ENCODE data around the gene HMGCS1. TPM values are rescaled to one million over a fixed set of nuclear protein-coding genes. Genes with fewer than 3 reads are reported as not detected.
"Not testable (repeated sequence)": the region's sequence is repeated elsewhere in the genome, so short reads cannot be mapped to it uniquely, and the experiment has no call there.

The HMGCS1 gene
- total and polyA plus RNA-seq, 2 of the 8 experiments (the other 6 are each of a cell fraction or from before 2014, with no cell fraction given), result 63.6 to 236 TPM

DNA sequence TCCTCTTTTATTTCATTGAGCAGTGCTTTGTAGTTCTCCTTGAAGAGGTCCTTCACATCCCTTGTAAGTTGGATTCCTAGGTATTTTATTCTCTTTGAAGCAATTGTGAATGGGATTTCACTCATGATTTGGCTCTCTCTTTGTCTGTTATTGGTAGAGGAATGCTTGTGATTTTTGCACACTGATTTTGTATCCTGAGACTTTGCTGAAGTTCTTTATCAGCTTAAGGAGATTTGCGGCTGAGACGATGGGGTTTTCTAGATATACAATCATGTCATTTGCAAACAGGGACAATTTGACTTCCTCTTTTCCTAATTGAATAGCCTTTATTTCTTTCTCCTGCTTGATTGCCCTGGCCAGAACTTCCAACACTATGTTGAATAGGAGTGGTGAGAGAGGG is 50.9 kb downstream of the HMGCS1 start:
- 86% methylated on average over 2 of the region's 2 CpGs; no CpG with 5 or more reads in 1 of the 2 experiments for WGBS, 2 experiments (ENCODE audit: extremely low coverage in 1 of 2, insufficient coverage in 1 of 2, insufficient read length in 1 of 2, insufficient replicate concordance in 2 of 2, low coverage in 1 of 2, low lambda C conversion rate in 2 of 2, missing lambda C conversion rate in 1 of 2)
- H3K4me1 ChIP-seq (replicated peaks in 1 of 4; ENCODE audit: control insufficient read depth in 3 of 4, insufficient read depth in 4 of 4, low read length in 3 of 4); H3K9ac ChIP-seq (replicated peaks in 1 of 4; ENCODE audit: extremely low read depth in 1 of 4, low read depth in 3 of 4, low read length in 3 of 4); H3K27ac ChIP-seq (ENCODE audit: low read depth, low read length); H4K8ac ChIP-seq (ENCODE audit: extremely low read depth, insufficient read depth, low read length); H3K79me1 ChIP-seq (ENCODE audit: low read depth, low read length); POLR2A ChIA-PET (ENCODE audit: partially characterized antibody); H3K23ac ChIP-seq (ENCODE audit: insufficient read length); H2BK12ac ChIP-seq (ENCODE audit: low read depth, low read length); H4K91ac ChIP-seq (replicated peaks; ENCODE audit: insufficient read length, low read length); H3K79me2 ChIP-seq (ENCODE audit: control insufficient read depth in 1 of 2, insufficient read depth in 2 of 2, low read length in 2 of 2); FAIRE-seq; H3K14ac ChIP-seq (ENCODE audit: insufficient read length); H3K23me2 ChIP-seq (ENCODE audit: low read depth, low read length); H3K9me3 ChIP-seq (ENCODE audit: insufficient read depth in 2 of 2, low read depth in 1 of 2, low read length in 1 of 2); H2BK20ac ChIP-seq (ENCODE audit: low read length); H4K20me1 ChIP-seq (replicated peaks in 1 of 2; ENCODE audit: control insufficient read depth in 1 of 2, insufficient read depth in 2 of 2, low read length in 2 of 2); H3K27me3 ChIP-seq (replicated peaks in 1 of 4; ENCODE audit: control insufficient read depth in 3 of 4, extremely low read depth in 1 of 4, insufficient read depth in 3 of 4, low read length in 3 of 4); H3K4me2 ChIP-seq (ENCODE audit: insufficient read depth in 1 of 2, low read depth in 2 of 2, low read length in 2 of 2); H4K5ac ChIP-seq (ENCODE audit: insufficient read length, low read depth, low read length); H3K4me3 ChIP-seq (ENCODE audit: extremely low read depth in 1 of 4, insufficient read depth in 2 of 4, low read depth in 3 of 4, low read length in 4 of 4); H2BK5ac ChIP-seq (ENCODE audit: low read depth, low read length); H2AFZ ChIP-seq (ENCODE audit: low read length); H3K18ac ChIP-seq (ENCODE audit: extremely low read depth, low read length); H2BK15ac ChIP-seq (ENCODE audit: low read length); H2BK120ac ChIP-seq (replicated peaks; ENCODE audit: low read depth, low read length); H3K4ac ChIP-seq (replicated peaks; ENCODE audit: insufficient read length, low read depth, low read length); H2AK5ac ChIP-seq (ENCODE audit: low read depth, low read length); CTCF ChIA-PET (ENCODE audit: partially characterized antibody); H3K36me3 ChIP-seq (ENCODE audit: control insufficient read depth in 2 of 4, insufficient read depth in 4 of 4, low read length in 3 of 4); DNase-seq (ENCODE audit: low read depth in 1 of 2, low spot score in 2 of 2); H3K56ac ChIP-seq (replicated peaks; ENCODE audit: insufficient read length, low read depth, low read length): not testable (repeated sequence)

Data from H1 (cell line).